GM19452 (cell line): ENCODE data around the gene SH3GL1.
A peak's percentile ranks its signal among the peaks of the same experiment; 100 is the strongest.
"Not testable (repeated sequence)": the region's sequence is repeated elsewhere in the genome, so short reads cannot be mapped to it uniquely, and the experiment has no call there.

ENCODE experiments used
- ATAC-seq: cut with Tn5 transposase; IDR thresholded peaks from one replicate; pipeline ENCODE4 v1.9.1; 2021; ENCODE audit not compliant: unreplicated experiment

The SH3GL1 gene

GRCh38 chr19:4347521-4347920 lies 52.8 kb downstream of the SH3GL1 start:
- no peak for ATAC-seq

GRCh38 chr19:4346020-4346383 lies 54.3 kb downstream of the SH3GL1 start:
- no peak for ATAC-seq

DNA sequence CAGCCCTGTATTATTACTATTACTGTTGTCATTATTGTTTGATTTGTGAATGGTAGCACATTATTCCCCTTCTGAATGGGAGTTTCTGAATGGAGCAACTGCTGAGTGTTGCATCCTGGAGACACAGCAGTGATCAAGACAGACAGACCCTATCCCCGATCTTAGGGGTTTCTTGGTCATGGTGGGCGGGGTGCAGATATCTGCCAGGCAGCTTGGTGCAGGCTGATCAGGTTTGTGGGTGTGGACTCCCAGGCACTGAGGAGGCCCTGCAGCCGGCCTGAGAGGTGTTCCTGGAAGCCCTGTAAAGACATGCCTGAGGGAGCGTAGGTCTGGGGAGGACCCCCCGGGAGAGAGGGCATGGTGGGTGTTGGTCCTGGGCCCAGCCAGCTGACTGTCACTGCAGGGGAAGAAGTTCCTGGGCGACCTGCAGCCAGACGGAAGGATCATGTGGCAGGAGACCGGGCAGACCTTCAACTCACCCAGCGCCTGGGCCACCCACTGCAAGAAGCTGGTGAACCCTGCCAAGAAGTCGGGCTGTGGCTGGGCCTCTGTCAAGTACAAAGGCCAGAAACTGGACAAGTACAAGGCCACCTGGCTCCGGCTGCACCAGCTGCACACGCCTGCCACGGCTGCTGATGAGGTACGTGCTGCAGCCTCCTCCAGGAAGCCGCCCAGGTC lies 54.9 kb downstream of the SH3GL1 start:
- ATAC-seq = no peak

GRCh38 chr19:4343370-4344307 lies 56.7 kb downstream of the SH3GL1 start, which contains the start of gene MPND:
MPND (plus strand) TSS chr19:4343562; CDS start chr19:4343594, 32 bp downstream.
- peak; percentile 57 for ATAC-seq

DNA sequence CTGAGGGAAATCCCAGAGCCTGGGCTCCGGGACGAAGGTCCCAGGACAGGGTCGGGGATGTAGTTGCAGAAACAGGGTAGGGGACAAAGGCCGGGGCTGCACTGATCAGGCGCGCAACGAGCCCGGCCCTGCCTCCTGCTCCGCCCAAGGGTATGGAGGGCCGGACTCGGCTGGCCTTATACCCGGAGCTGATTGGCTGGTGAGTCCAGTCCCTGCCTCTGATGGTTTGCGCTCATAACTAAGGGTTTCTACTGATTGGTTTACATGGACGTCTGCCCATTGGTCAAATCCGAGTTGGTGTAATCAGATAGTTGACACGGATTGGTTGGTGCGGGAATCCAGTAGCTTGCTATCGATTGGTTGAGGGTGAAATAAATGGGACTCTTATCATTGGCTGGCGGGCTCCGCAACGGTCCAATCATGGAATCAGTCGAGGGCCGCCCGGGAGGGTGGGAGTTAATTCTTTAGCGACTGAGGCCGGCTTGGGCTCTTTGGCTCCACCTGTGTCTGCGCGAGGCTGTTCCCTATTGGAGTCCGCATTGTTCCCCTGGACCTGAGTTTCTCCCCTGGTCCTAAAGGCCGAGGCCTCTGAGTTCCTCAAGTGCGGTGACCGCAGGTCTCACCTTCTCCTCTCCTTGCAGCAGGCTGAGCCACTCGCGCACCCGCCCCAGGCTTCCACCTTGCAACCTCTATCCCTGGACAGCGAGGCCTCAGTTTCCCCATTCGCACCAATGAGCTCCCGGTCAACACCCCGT lies 57.6 kb downstream of the SH3GL1 start:
- peak; percentile 82 for ATAC-seq

GRCh38 chr19:4342314-4342614 lies 58.1 kb downstream of the SH3GL1 start:
- ATAC-seq = no peak

DNA sequence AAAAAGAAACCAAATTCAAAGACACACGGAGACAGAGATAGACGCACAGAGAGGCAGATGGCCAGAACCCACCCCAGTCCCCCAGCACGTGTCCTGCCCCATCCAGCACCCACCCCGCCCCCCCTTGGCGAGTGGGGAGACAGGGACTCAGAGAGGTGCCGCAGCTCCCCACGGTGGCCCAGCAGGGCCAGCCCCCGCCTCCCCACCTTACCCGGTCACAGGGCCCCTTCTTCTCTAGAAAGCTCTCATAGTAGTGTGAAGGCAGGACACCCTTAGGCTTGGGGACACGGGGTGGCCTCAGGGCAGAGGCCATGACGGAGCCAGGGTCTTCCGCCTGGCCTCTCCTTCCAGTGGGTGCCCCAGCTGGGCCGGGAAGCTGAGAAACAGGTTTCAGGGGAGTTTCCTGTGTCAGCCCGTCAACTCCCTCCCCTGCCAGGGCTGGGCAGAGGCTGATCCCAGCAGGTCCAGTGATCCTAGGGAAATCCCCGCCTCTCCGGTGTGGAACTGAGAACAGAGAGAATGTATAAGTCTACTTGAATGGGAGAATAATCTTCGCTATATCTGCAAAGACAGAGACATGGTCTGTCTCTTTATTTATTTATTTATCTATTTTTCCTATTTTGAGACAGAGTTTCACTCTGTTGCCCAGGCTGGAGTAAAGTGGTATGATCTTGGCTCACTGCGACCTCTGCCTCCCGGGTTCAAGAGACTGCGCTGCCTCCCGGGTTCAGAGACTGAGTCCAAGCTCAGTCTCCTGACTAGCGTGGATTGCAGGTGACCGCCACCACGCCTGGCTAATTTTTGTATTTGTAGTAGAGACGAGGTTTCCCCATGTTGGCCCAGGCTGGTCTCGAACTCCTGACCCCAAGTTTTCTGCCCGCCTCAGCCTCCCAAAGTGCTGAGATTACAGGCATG lies 61.6 kb downstream of the SH3GL1 start, which contains the start of gene STAP2:
TSS of gene STAP2 (minus strand) at position 387 of the 915 bp plus-strand sequence. CDS start at position 313, 74 bp downstream.
- ATAC-seq = no peak

- no peak for ATAC-seq
Observed at GRCh38 chr19:4337906-4338440, 62.4 kb downstream of the SH3GL1 start.

GRCh38 chr19:4334929-4335570 lies 65.3 kb downstream of the SH3GL1 start:
- no peak for ATAC-seq

- ATAC-seq = no peak
Observed at GRCh38 chr19:4329858-4330257, 70.5 kb downstream of the SH3GL1 start.

DNA sequence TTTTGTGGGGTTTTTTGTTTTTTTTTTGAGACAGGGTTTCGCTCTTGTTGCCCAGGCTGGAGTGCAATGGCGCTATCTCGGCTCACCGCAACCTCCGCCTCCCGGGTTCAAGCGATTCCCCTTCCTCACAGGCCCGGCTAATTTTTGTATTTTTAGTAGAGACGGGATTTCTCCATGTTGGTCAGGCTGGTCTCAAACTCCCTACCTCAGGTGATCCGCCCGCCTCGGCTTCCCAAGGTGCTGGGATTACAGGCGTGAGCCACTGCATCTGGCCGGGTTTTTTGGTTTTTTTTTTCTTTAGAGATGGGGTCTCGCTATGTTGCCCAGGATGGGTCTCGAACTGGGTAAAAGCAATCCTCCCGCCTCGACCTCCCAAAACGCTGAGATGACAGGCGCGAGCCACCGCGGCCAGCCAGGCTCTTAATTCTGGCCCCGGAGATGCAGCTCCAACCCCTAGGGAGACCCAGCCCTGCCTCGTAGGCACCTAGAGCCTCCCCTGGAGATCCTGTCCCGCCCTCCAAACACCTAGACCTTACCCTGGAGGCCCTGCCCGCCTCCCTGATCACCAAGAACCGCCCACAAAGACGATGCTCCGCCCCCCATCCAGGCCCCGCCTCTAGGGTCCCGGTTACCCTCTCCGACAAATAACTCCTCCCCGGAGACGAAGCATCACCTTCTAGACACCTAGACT lies 71.2 kb downstream of the SH3GL1 start:
- not testable (repeated sequence) for ATAC-seq

DNA sequence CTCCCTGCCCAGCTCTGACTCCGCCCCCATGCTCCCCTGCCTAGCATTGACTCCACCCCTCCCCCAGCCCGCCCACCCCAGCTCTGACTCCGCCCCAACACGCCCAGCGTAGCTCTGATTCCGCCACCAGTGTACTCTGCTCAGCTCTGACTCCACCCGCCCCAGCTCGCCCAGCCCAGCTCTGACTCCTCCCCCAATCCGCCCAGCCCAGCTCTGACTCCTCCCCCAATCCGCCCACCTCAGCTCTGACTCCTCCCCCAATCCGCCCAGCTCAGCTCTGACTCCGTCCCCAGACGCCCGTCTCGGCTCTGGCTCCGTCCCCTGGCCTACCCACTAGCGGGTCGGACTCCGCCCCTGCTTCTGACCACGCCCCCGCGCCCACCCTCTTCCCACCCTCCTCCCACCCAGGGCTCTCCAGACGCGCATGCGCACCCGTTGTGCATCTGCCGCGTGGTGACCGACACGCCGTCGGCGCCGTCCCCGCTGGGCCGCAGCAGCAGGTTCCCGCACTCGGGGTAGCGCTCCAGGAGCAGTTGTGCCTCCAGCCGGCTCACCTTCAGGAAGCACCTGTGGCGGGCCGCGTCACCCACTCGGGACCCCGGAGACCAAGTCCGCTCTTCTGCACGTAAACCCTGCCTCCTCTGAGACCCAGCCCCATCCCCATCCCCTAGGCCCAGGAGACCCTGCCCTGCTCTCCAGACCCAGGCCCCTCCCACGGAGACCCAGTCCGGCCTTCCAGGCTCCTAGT lies 71.9 kb downstream of the SH3GL1 start:
- ATAC-seq = peak; percentile 70

- peak; percentile 7 for ATAC-seq
Observed at GRCh38 chr19:4327877-4328242, 72.5 kb downstream of the SH3GL1 start.

GRCh38 chr19:4327252-4327876 lies 73.0 kb downstream of the SH3GL1 start:
- no peak for ATAC-seq

DNA sequence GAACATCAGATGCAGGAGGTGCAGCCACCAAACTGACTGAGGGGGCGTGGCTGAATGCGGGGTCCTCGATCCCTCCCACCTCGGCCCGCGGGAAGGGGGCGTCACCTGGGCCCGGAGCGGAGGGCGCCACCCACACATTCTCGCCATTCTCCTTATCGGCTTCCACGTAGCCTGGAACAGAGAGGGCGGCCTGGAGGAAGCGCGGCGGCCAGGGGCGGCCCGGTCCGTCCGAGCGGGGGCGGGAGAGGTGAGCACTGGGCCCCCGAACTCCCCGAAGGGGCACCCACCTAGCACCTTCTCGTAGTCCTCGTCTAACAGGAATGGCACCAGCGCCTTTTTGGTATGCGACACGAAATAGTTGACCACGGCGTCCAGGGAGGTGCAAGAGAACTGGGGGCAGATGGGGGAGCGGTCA lies 73.5 kb downstream of the SH3GL1 start:
- ATAC-seq = no peak

GRCh38 chr19:4326215-4326836 lies 74.0 kb downstream of the SH3GL1 start:
- ATAC-seq = no peak

DNA sequence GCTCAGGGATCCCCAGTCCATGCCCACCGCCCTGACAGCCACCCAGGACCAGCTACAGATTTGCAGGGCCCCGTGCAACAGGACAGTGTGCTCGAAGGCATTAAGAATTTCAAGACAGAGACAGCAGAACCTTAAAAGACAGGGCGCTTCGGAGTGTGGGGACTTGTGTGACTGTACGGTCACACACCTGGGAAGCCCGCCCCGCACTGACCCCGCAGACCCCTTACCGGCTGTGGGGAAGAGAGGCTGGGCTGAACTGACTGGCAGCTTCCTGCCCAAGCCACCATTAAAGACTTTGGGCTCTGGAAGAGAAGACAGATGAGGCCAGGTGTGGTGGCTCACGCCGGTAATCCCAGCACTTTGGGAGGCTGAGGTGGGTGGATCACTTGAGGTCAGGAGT lies 76.1 kb downstream of the SH3GL1 start:
- no peak for ATAC-seq

DNA sequence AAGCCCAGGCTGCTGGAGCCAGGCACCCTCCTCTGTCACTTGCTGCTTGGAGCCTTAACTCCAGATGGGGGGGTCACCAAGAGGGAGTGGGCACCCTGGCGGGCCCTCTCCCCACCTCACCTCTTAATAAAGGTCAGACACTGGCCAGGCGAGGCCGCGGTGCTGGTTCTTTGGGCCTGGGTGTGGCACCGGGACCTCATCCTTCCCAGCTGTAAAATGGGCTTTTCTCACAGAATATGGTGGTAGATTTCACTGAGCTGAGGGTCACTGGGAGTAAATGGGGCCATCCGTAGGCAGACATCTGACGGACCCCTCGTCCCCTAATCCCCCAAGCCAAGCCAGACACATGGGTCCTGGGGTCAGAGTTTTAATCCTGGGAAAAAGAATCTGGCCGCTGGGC lies 76.7 kb downstream of the SH3GL1 start:
- ATAC-seq = no peak
